CD4-positive, alpha-beta T cell (primary cell): ENCODE measurements around the gene KIAA0753. TPM values are rescaled to one million over a fixed set of nuclear protein-coding genes. Genes with fewer than 3 reads are reported as not detected.

ENCODE experiments used
- ATAC-seq: fragments of 200-7000 bp; cut with Tn5 transposase; one replicate; pipeline ENCODE4 v1.10.0; 2022; ENCODE audit warnings: mild to moderate bottlenecking; ENCODE audit not compliant: poor library complexity
- CTCF ChIA-PET: fragments of 350-600 bp; sonication (Branson Sonifier 250); formaldehyde crosslinking; loops from one replicate; lab custom pipeline; 2021; ENCODE audit warnings: antibody characterized with exemption, inconsistent platforms; lab: Charles Lee
- POLR2A ChIA-PET: fragments of 350-600 bp; sonication (Branson Sonifier 250); formaldehyde crosslinking; loops from one replicate; lab custom pipeline; 2021; ENCODE audit warnings: antibody characterized with exemption, inconsistent platforms; lab: Charles Lee
- DNase-seq, 14 experiments: peaks; one replicate each; pipeline ENCODE4 v3.0.0-alpha.2; 2013 to 2020; ENCODE audit warnings: mixed read lengths in 2 of 14
- H3K27ac ChIP-seq, 2 donors: one replicate each; pipeline versions ENCODE4 v1.5.1 to v1.7.0; 2013; ENCODE audit warnings: low read length in 2 of 2, low read depth in 1 of 2, mild to moderate bottlenecking in 1 of 2
- H3K27me3 ChIP-seq, 2 experiments: 1 replicate in 1 of 2; 2 replicates in 1 of 2; pipeline versions ENCODE4 v1.6.1 to v1.7.0; 2013; ENCODE audit warnings: low read length in 2 of 2, control low read depth in 1 of 2, mild to moderate bottlenecking in 1 of 2, moderate library complexity in 1 of 2; ENCODE audit not compliant: insufficient read depth in 2 of 2, control insufficient read depth in 1 of 2
- H3K36me3 ChIP-seq: one replicate; pipeline ENCODE4 v1.6.1; 2013; ENCODE audit warnings: low read length, control low read depth; ENCODE audit not compliant: insufficient read depth
- H3K4me1 ChIP-seq: one replicate; pipeline ENCODE4 v1.6.1; 2013; ENCODE audit warnings: low read length, control low read depth; ENCODE audit not compliant: insufficient read depth
- H3K4me3 ChIP-seq: one replicate; pipeline ENCODE4 v1.5.1; 2013; ENCODE audit warnings: mild to moderate bottlenecking, low read length, moderate library complexity
- H3K9me3 ChIP-seq, 2 experiments: 1 replicate in 1 of 2; 2 replicates in 1 of 2; pipeline versions ENCODE4 v1.6.1 to v1.7.0; 2013; ENCODE audit warnings: low read length in 2 of 2, mild to moderate bottlenecking in 2 of 2, control low read depth in 1 of 2, moderate library complexity in 1 of 2; ENCODE audit not compliant: control insufficient read depth in 1 of 2, insufficient read depth in 1 of 2
- H3K27ac Mint-ChIP-seq: one replicate; pipeline ENCODE4 v1.8.0; 2020; ENCODE audit warnings: mixed read lengths
- H3K27me3 Mint-ChIP-seq: one replicate; pipeline ENCODE4 v1.8.0; 2021; ENCODE audit warnings: mixed read lengths
- H3K36me3 Mint-ChIP-seq: one replicate; pipeline ENCODE4 v1.8.0; 2021; ENCODE audit warnings: low read depth, mixed read lengths
- H3K4me1 Mint-ChIP-seq: one replicate; pipeline ENCODE4 v1.8.0; 2021; ENCODE audit warnings: low read depth, mixed read lengths
- H3K4me3 Mint-ChIP-seq: one replicate; pipeline ENCODE4 v1.8.0; 2020; ENCODE audit warnings: mild to moderate bottlenecking, mixed read lengths
- H3K9me3 Mint-ChIP-seq: one replicate; pipeline ENCODE4 v1.8.0; 2020; ENCODE audit warnings: mixed read lengths
- intact Hi-C, 2 experiments: fragments of 100-400 bp; cut with DNase I in 1 of 2; cut with micrococcal nuclease in 1 of 2; formaldehyde crosslinking; loops; one replicate each; pipeline versions ENCODE4 v1.15.1 to v1.9.0; 2023 to 2025; cut with DNase I, micrococcal nuclease
- microRNA-seq: library from miRNA; unstranded; fragments of <30 nt; microRNA quantifications from one replicate; pipeline ENCODE4 v1.2.0, GENCODE V29; 2021; ENCODE audit warnings: borderline microRNAs expressed, borderline replicate concordance
- total RNA-seq, 174 experiments: library from RNA in 2 of 174; stranded (reverse) in 2 of 174; gene quantifications; one replicate each; pipeline ENCODE4 v1.2.3 and lab custom pipeline; 2021 to 2026
- TF ChIP-seq, protein P1 (sequence below): fragments of 200-600 bp; IDR thresholded peaks from one replicate; pipeline ENCODE4 v1.8.0; 2022; ENCODE audit warnings: antibody characterized with exemption, mild to moderate bottlenecking

The KIAA0753 gene
- total RNA-seq, 2 experiments from 2014 or later: 8.9 to 11.7 TPM

DNA sequence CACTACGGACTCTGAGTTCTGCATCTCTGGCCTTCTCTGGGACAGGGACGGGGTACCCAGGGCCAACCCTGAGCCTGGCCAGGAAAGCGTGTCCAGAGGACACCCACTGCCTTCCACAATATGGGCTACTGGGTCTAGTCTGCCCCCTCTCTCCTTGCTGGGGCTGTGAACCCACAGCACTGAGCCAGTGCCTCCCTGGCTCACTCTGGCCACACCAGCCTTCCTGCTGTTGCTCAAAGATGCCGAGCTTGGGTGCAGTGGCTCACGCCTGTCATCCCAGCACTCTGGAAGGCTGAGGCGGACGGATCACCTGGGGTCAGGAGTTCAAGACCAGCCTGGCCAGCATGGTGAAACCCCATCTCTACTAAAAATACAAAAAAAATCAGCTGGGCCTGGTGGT lies 108.9 kb downstream of the KIAA0753 start:
- H3K36me3 Mint-ChIP-seq: no peaks in the 10 kb centered on the region
- POLR2A ChIA-PET: no interaction called here

GRCh38 chr17:6530324-6530920 lies 110.1 kb downstream of the KIAA0753 start:
- POLR2A ChIA-PET: no interaction called here
- DNase-seq (peak in 1 of 14 experiments; percentile 5), ATAC-seq (no peak)
- Histone ChIP-seq H3K9me3 (no peaks in the 10 kb centered on the region), H3K27ac (no peak overlapping the region), H3K4me1 (no peaks in the 10 kb centered on the region), H3K36me3 (no peaks in the 10 kb centered on the region), H3K4me3 (no peak overlapping the region), H3K27me3 (no peaks in the 10 kb centered on the region)
- TF ChIP-seq, protein P1, sequence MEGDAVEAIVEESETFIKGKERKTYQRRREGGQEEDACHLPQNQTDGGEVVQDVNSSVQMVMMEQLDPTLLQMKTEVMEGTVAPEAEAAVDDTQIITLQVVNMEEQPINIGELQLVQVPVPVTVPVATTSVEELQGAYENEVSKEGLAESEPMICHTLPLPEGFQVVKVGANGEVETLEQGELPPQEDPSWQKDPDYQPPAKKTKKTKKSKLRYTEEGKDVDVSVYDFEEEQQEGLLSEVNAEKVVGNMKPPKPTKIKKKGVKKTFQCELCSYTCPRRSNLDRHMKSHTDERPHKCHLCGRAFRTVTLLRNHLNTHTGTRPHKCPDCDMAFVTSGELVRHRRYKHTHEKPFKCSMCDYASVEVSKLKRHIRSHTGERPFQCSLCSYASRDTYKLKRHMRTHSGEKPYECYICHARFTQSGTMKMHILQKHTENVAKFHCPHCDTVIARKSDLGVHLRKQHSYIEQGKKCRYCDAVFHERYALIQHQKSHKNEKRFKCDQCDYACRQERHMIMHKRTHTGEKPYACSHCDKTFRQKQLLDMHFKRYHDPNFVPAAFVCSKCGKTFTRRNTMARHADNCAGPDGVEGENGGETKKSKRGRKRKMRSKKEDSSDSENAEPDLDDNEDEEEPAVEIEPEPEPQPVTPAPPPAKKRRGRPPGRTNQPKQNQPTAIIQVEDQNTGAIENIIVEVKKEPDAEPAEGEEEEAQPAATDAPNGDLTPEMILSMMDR: no peak
- H3K36me3 Mint-ChIP-seq: no peaks in the 10 kb centered on the region
- H3K4me3 Mint-ChIP-seq: no peak overlapping the region
- no peaks in the 10 kb centered on the region for H3K4me1 Mint-ChIP-seq
- CTCF ChIA-PET: no interaction called here
- intact Hi-C loops: no loop called here
- no peaks in the 10 kb centered on the region for H3K9me3 Mint-ChIP-seq
- peaks cover 4% of the 10 kb centered on the region for H3K27me3 Mint-ChIP-seq
- no peak overlapping the region for H3K27ac Mint-ChIP-seq

More for the DNA sequence above, 108.9 kb downstream of the KIAA0753 start:
- Mint-ChIP-seq H3K4me1 (no peaks in the 10 kb centered on the region), H3K9me3 (no peaks in the 10 kb centered on the region), H3K27ac (no peak overlapping the region), H3K4me3 (no peak overlapping the region), H3K27me3 (peaks cover 4% of the 10 kb centered on the region)
- CTCF ChIA-PET: no interaction called here
- H3K27me3 ChIP-seq: no peaks in the 10 kb centered on the region
- no peak overlapping the region for H3K4me3 ChIP-seq
- peaks cover 0 to 4% of the 10 kb centered on the region in 2 experiments for H3K9me3 ChIP-seq
- H3K4me1 ChIP-seq: no peaks in the 10 kb centered on the region
- intact Hi-C loops: no loop called here
- no peak for DNase-seq
- no peaks in the 10 kb centered on the region for H3K36me3 ChIP-seq
- TF ChIP-seq, protein P1: no peak
- no peak for ATAC-seq
- H3K27ac ChIP-seq: no peak overlapping the region

DNA sequence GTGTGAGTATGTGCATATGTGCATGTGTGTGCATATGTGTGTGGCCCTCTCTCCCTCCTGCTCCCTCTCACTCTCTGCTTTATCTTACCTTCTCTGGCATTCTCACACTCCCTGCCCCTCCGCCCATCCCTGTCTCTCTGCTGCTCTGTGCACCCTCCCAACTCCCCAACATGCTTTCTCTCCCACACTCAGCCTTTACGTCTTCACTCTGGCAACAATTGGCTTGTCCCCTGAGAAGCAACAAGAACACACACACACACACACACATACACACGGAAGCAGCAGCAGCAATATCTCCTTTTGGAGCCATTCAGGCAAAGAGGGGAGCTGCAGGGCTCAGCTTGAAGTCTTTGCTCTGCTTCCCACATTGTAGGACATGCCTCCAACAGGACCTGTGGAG lies 112.0 kb downstream of the KIAA0753 start:
- no peaks in the 10 kb centered on the region for H3K9me3 Mint-ChIP-seq
- POLR2A ChIA-PET: no interaction called here
- Histone ChIP-seq H3K36me3 (no peaks in the 10 kb centered on the region), H3K9me3 (no peaks in the 10 kb centered on the region), H3K27me3 (no peaks in the 10 kb centered on the region), H3K27ac (no peak overlapping the region), H3K4me1 (no peaks in the 10 kb centered on the region), H3K4me3 (no peak overlapping the region)
- H3K27me3 Mint-ChIP-seq: peaks cover 4% of the 10 kb centered on the region
- DNase-seq: no peak
- TF ChIP-seq, protein P1: no peak
- H3K36me3 Mint-ChIP-seq: no peaks in the 10 kb centered on the region
- no peak for ATAC-seq
- no peak overlapping the region for H3K27ac Mint-ChIP-seq
- intact Hi-C loops: no loop called here
- CTCF ChIA-PET: no interaction called here
- H3K4me3 Mint-ChIP-seq: no peak overlapping the region
- no peaks in the 10 kb centered on the region for H3K4me1 Mint-ChIP-seq

Small RNAs within 50 kb of the gene (microRNA-seq; reads per million reads assigned to microRNA genes)
- gene MIR4520-1 (not detected), gene MIR4520-2 (not detected)

Other genes starting within 250 kb of the KIAA0753 start
- gene AIPL1, start 205.6 kb downstream of the KIAA0753 start, total RNA-seq: not detected
- gene PIMREG, start 196.3 kb downstream of the KIAA0753 start, total RNA-seq: not detected
- under 1 TPM; 0.34 to 0.41 TPM for gene PITPNM3, start 84.2 kb downstream of the KIAA0753 start, total RNA-seq
- 10 to 100 TPM; 13.2 to 17.7 TPM for gene TXNDC17, start 349 bp upstream of the KIAA0753 start, total RNA-seq
- 10 to 100 TPM; 31.4 to 32.0 TPM for gene MED31, start 10.9 kb upstream of the KIAA0753 start, total RNA-seq
- under 1 TPM; 0.69 to 0.70 TPM for gene C17orf100, start 11.1 kb upstream of the KIAA0753 start, total RNA-seq
- gene SLC13A5, start 72.7 kb upstream of the KIAA0753 start, total RNA-seq: not detected
- gene XAF1, start 115.3 kb upstream of the KIAA0753 start, total RNA-seq: 10 to 100 TPM; 24.9 to 26.2 TPM
- gene FBXO39, start 135.5 kb upstream of the KIAA0753 start, total RNA-seq: under 1 TPM; 0.36 to 0.71 TPM
- gene TEKT1, start 191.0 kb upstream of the KIAA0753 start, total RNA-seq: not detected